IPS-11a (cell line): Measurements from ENCODE around the gene SACM1L.

Experiments
- H3K4me3 ChIP-seq: one replicate; pipeline ENCODE4 v1.5.1; 2013; ENCODE audit warnings: low read depth, low read length, control low read depth

SACM1L gene, protein sequence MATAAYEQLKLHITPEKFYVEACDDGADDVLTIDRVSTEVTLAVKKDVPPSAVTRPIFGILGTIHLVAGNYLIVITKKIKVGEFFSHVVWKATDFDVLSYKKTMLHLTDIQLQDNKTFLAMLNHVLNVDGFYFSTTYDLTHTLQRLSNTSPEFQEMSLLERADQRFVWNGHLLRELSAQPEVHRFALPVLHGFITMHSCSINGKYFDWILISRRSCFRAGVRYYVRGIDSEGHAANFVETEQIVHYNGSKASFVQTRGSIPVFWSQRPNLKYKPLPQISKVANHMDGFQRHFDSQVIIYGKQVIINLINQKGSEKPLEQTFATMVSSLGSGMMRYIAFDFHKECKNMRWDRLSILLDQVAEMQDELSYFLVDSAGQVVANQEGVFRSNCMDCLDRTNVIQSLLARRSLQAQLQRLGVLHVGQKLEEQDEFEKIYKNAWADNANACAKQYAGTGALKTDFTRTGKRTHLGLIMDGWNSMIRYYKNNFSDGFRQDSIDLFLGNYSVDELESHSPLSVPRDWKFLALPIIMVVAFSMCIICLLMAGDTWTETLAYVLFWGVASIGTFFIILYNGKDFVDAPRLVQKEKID

DNA sequence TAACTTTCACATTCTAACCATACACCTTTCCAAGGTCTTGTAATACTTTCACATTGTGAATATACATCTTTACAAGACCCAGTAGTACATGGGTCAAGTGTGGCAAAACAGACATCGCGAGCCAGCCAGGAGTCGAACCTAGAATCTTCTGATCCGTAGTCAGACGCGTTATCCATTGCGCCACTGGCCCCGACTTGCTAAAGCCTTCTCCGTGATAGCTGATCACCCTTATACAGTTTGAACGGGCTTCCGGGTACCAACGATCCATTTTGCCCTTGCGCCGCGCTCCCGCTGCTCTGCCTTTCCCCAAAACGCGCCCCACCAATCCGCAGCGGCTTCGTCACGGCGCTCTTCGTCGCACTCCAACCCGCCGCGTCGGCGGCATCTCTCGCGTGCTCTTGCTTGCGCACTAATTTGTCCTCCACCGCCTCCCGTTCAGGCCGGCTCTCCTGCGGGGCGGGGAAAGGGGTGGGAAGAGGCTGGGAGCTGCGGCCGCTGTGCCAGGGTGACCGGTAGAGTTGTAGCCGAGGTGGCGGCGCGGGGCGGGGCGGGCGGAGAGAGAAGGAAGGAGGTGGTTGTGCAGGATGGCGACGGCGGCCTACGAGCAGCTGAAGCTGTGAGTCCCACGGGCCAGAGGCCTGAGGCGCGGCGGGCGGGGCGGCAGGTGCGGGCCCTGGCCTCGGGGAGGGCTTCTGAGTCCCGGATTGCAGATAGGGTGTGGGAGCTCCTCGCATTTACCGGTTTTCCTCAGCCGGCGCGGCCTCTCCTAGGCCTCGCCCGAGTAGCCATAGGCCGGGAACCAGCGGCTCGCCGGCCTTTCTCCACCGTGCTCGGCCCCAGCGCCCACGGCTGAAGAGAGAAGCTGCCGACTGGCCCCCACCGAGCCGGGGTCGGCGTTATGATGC is at the start of gene SACM1L:
Gene SACM1L (plus strand): TSS at position 515 of the 905 bp plus-strand sequence. CDS start 70 bp downstream, at position 585.
- peak within 1 kb of the TSS; percentile 90 for H3K4me3 ChIP-seq

DNA sequence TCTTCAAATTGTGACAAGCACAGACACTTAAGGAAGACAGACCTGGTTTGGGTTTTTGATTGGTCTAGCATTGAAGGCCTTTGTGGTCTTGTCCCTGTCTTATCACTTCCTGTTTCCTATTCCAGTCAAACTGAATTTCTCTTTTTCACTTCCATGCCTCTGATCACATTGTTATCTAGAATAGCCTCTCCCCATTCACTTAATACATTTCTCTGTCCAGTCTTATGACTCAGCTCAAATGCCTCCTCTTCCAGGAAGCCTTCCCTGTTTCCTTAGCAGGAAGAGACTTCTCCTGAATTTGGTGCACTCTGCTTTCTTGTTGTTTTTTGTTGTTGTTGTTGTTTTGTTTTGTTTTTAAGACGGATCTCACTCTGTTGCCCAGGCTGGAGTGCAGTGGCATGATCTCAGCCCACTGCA is 49.1 kb upstream of the SACM1L start:
- no peak overlapping the region for H3K4me3 ChIP-seq

DNA sequence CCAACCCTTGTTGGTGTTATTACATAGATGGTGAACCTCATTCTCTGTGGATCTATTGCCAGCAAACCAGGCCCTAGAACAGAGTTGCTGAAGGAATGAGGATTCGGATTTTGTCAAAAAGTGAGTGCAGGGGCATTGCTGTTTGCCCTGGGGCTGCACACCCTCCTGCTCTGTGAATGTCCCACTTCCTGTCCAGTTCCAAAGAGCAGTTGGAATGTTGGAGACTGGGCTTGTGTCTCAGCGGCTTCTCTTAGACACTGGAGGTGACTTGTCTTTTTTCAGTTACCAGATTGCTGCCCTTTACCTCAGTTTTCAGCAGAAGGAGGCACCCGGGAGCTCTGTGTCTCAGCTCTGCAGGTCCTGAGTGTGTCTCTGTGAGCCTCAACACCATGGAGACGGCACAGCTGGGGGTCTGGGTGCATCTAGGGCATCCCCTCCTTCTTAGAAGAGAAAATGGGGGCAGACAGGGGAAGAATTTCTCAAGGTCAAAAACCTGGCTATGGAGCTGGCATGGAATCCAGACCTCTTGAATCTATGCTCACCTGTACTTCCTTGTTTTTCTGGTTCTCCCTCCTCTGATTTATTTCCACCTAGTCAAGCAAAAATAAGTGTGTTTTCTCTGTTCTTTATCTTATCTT is 48.4 kb upstream of the SACM1L start:
- H3K4me3 ChIP-seq = no peak overlapping the region

DNA sequence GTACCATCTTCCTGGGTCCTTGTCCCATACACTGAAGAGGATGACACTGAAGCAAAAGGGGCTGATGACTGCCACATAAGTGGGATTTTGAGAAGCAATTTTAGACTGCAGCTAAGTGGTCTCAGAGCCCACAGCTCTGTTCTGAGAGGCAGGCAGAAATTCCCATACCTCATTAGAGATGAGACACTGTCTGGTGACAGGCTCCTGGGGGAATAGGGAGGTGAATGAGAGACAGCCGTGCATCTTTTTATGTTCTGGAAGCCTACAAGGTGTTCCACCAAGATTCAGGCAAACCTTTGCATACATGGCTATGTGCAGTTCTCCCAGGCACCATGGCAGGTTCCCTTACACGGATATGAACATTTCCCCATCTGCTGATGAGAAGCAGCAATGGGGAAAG is 47.4 kb upstream of the SACM1L start:
- no peak overlapping the region for H3K4me3 ChIP-seq

DNA sequence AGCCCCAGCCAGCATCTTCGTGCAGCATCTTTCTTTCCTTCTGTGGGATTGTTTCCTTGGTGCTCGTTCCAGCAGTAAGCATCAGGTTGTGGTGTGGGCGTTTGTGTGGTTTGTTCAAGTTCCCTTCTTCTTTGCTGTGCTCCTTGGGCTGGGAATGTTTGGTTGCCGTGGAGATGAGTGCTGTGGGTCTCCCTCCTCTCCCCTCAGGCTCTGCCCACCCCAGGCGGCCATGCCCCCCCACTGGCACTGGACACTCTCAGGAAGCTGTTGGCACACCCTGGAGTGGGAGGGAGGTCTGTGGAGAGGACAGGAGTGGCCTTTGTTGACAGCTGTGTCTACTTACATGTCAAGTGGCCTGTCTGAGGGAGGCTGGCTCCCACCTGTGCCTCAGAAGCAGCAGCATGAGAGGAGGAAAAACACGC is 46.5 kb upstream of the SACM1L start:
- H3K4me3 ChIP-seq = no peak overlapping the region

DNA sequence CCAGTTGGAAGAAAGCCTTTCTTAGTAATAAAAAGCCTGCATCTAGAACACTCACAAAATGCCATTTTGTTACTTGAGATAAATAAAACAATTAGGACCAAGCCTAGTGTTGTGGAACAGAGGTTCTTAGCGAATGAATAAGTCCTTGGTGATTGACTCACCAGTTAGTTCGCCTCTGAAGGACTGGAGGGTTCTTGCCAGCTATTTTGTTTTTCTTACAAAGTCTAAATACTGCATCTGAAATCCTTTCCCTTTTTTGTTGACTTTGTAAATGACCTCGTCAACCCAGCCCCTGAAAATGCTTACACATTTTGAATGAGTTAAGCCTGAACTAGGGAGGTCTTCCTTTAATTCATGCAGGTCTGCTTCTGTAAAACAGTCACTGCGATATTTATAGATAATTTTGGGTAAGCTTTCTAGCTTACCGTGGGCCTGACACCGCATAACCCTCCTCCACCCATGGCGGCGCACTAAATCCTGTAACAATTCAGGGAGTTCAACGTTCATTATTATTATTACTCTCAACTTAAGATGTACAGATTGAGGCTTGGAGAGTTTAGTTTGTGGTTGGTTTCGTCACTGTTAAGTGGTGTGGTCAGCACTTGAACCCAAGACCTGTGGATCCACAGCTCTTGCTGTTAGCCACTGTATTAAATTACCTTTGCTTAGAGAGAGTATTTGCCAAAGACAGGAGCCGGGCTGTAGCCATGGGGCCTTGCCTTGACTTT is 45.0 kb upstream of the SACM1L start:
- H3K4me3 ChIP-seq = no peak overlapping the region

DNA sequence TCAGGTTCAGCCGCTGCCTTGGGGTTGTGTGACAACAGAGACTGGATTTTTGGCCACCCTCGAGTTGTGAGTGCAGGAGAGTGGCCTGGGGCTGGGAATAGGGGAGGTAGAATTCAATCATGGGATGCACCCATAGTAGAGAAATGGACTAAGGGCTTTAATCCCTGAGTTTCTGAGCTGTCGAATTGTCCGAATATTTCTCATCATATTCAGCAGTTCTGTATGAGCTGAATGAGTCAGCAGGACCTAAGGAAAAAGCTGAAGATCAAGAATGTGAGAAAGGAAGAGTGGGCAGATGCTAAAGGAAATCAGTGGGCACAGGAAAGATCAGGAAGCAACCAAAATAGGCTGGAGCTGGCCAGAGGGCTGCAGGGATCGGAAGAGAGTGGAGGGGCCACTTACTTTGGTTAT is 44.4 kb upstream of the SACM1L start:
- H3K4me3 ChIP-seq = no peak overlapping the region

DNA sequence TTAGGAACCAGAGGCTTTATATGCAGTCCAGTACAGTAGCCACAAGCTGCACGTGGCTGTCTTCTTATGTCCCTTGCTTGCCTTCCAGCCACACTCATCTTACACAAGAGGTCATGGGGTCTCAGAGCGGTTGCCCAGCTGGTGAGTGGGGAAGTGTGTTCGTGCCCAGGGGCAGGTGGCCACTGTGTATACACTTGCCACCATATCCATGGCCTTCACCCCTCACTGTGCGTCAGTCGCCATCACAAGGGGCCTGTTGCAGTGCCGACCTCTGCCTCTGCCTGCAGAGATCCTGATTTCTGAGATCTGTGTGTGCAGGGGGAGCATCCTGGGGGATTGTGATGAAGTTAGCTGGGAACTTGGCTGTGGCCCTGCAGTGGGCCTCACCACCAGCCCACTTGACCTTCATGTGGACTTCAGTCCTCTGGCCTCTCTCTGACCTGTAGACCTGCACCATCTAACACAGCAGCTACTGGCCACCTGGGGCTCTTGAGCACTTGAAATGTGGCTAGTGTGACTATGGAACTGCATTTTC is 43.1 kb upstream of the SACM1L start:
- no peak overlapping the region for H3K4me3 ChIP-seq

DNA sequence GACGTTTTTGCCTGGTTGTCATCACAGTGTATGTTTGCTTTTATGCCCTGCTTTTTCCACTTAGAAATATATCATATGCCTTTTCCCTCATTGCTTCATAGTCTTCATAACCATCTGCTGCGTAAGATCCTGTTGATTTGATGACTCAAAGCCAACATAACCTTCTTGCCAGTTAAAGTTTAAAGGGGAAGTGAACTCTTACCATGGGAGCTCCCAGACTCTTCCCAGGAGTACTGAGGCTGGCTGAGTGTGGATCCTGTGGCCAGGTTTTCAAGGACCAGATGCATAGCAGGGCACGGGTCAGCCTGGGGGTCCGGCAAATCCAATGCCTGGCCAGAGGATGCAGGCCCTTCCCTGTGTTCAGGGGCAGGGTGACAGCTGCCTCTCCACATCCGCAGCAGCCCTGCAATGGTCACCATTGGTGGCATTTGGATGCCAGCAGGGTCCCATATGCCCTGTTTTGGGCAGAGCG is 42.0 kb upstream of the SACM1L start:
- H3K4me3 ChIP-seq = no peak overlapping the region

DNA sequence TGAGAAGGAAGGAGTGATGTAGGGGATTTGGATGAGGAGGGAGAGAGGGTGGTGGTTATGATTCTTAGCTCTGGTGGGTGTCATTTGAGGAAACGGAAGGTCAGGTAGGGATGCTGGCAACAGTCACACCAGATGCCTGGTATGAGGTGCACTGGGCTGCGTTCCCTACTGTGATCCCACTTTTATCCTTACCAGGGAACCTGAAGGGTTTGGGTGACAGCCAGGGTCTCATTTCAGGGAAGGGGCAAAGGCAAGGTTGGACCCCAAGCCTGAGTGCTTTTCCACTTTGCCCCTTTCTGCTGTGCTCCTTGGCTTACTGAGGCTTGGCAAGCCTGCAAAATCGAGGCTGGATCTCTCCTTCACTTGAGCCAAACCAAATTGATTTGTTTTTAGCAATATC is 36.0 kb upstream of the SACM1L start:
- no peak overlapping the region for H3K4me3 ChIP-seq

DNA sequence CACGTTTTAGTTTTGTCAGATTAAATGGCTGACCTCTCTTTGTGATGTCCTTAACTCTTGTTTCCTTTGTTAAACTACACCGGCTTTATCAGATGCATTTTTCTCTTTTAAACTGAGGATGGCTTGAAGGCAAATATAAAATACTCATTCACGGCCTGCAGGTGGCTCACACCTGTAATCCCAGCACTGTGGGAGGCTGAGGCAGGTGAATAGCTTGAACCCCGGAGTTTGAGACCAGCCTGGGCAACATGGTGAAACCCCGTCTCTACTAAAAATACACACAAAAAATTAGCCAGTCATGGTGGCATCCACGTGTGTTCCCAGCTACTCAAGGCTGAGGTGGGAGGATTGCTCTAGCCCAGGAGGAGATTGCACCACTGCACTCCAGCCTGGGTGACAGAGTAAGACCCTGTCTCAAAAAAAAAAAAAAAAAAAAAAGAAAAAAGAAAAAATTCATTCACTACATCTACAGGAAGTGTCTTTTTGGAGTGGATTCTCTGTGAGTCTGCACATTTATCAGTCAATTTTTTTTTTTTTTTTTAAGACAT is 34.7 kb upstream of the SACM1L start:
- H3K4me3 ChIP-seq = no peak overlapping the region

DNA sequence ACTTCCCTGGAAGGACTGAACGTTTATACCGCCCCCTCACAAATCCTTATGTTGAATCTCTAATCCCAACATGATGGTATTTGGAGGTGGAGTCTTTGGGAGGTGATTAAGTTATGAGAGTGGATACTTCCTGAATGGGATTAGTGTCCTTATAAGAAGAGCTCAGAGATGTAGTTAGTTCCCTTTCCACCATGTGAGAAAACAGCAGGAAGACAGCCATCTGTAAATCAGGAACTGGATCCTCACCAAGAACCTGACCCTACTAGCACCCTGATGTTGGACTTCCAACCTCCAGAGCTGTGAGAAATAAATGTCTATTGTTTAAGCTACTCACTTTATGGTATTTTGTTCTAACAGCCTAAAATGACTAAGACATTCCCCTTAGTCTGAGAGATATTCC is 33.3 kb upstream of the SACM1L start:
- no peak overlapping the region for H3K4me3 ChIP-seq

DNA sequence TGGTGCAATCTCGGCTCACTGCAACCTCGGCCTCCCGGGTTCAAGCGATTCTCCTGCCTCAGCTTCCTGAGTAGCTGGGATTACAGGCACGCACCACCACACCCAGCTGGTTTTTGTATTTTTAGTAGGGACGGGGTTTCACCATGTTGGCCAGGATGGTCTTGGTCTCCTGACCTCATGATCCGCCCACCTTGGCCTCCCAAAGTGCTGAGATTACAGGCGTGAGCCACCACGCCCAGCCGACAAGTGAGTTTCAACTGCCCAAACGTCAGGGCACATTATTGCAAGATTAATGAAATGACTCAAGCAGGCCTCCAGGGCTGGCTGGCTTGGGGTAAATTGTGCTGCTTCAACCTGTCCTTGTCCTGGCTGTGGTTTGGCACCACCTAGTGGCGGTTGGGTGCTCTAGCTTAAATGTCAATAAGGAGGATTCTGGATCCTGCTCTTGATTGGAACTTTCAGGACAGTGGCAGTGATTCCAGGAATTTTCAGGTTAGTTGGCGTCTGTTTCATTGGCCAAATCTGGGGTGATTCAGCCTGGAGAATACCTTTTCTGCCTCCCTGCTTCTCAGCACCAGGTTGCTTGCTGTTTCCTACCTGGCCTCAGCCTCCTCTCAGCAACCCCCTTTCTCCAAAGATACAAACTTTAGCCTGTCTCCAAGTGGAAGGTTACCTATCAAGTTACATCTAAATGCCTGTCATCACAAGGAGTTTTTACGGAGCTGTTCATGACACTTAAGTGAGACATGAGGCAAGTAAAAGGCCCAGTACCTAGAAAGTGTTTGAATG is 32.4 kb upstream of the SACM1L start:
- no peak overlapping the region for H3K4me3 ChIP-seq

DNA sequence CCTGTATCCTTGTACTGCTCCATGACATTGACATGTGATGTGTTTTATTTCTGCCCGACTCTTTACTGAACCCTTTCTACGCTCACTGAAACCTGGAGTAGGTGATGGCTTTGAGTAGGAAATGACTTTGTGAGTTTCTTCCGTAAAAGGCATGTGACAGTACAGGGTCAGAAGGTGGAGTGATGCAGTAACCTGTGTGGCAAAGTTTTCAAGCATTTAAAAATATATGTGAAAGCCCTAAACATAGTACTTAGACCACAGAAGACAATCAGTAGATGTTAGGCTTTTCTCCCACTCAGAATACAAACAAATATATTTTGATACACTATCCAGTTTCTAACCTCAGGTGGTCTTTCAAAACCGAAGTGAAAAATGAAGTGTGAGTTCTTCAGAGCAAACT is 31.3 kb upstream of the SACM1L start:
- H3K4me3 ChIP-seq = no peak overlapping the region

DNA sequence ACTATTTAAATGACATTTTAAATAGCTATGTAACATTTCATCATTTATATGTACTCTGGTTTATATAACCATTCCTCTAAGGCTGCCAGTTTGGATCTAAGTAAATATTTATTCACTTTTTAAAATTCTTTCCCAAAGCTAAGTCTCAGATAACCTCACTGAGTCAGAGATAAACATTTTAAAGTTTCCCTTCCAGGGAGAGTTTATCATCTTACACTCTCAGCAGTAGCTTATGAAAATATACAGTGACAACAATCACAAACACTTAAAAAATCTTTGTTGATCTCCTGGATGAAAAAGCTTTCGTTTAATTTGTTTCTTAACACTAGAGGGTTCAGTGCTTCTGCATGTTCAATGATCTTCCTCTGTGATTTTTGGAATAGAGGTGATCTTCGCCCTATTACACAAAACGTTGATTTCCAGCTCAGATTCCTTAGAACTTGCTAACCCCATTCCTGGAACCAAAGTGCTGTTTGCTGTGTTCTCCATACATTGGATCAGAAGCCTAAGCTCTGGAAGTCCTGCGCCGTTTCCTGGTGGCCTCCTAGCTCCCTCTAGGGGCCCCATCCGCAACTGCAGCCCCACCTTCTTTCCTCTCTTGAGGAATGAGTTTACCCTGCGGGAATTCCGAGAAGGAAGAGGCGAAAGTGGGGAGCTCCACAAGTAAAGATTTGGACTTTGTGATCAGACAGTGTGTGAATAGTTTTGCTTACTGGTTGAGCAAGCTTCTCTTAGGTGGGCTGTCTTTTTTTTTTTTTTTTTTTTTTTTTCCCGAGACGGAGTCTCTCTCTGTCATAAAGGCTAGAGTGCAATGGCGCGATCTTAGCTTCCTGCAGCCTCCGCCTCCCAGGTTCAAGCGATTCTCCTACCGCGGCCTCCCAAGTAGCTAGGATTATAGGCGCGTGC is 29.3 kb upstream of the SACM1L start:
- no peak overlapping the region for H3K4me3 ChIP-seq

DNA sequence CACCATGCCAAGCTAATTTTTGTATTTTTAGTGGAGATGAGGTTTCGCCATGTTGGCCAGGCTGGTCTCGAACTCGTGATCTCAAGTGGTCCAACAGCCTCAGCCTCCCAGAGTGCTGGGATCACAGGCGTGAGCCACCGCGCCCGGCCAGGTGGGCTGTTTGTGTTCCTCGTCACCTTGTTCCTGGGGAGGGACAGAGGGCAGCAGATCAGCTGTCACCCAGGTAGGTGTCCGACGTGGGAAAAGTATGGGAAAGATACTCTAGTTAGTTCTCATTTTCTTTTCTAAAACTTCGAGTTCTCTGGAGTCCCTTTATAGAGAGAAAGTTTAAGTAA is 28.7 kb upstream of the SACM1L start:
- no peak overlapping the region for H3K4me3 ChIP-seq

DNA sequence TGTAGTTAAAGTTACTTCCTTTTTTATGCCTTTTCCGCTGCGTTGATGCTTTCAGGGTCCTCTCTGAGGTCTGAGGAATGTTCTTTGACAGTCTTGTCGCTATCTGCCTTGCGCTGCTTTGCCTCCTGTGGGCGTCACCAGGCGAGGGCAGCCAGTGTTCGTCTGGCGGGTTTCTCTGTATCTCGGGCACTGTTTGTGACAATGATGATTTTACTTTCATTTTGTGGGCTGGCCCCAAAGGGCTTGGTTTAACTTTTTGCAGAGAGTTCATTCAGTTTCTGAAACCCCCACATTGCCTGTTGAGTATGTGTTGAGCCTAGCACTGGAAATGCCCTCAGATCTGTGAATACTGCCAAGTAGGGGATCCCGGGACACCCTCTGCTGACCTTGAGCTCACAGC is 24.6 kb upstream of the SACM1L start:
- H3K4me3 ChIP-seq = no peak overlapping the region

DNA sequence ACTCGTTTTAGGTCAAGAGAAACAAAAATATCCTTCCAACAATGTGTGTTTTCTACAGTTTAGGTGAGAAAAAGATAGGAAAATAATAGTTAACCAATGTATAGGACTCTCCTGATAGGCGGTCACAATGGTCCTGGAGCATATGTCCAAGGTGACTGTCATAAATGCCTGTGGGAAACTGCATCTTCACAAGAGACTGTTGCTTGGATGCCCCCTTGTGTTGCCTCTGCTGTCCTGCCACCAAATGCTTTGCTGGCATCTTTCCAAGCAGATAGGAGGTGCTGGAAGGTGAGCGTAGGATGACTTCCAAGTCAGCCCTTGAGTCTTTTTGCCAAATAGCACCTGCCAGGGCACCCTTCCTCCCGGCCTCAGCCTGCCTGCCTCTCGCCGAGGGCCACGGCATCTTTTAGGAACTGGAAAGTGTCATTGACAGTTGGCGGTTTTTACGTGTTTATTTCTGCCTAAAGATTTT is 24.1 kb upstream of the SACM1L start:
- H3K4me3 ChIP-seq = no peak overlapping the region
